Daoy (cell line): ENCODE results near the gene ZDHHC8. TPM values are rescaled to one million over a fixed set of nuclear protein-coding genes. Genes with fewer than 3 reads are reported as not detected.
A peak's percentile ranks its signal among the peaks of the same experiment; 100 is the strongest.
"Not testable (repeated sequence)": the region's sequence is repeated elsewhere in the genome, so short reads cannot be mapped to it uniquely, and the experiment has no call there.

Experiments
- DNase-seq: peaks from one replicate; pipeline ENCODE4 v3.0.0-alpha.2; 2015; ENCODE audit warnings: low read depth
- total RNA-seq: library from RNA; depleted of rRNA; stranded (reverse); fragments of >200 nt; shearing (Covaris generic); gene quantifications from 2 replicates; pipeline ENCODE4 v1.2.3, GENCODE V29; 2014

Gene ZDHHC8
- total RNA-seq, 1 experiment from 2014 or later: 3.3 TPM

DNA sequence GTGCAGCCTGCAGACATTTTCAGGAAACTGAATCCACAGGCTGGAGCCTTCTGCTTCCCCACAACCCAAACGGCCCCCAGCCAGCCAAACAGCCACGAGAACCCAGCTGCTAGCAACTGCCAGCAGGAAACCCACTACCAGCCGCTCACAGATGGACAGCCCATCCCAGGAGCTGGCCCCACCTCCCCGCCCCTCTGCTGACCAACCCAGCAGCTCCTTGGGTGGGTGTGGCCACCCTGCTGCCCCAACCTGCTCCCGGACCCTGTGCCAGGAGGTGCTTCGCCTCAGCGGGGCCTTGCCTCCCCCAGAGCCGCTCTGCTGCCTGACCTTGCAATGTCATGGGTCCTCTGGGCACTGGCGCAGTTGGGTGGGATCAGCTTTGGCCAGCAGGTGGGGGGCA lies 27.5 kb downstream of the ZDHHC8 start:
- no peak for DNase-seq

DNA sequence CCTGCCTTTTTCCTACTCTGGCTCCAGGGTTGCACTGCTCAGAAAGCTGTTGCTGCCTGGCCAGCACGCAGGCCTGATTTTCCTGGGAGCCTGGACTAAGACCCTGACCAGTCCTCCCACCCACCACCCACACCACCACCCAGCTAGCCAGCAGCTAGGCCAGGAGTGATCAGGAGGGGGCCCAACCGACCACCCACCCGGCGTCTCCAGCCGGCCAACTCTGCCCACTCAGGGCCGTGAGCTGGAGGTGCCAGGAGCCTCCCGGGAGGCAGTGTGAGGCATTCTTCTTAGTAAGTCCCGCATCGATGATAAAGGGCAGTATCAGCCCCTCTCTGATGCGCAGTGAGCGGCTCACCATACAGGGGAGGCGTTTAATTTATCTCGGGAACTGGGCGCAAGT lies 27.9 kb downstream of the ZDHHC8 start:
- not testable (repeated sequence) for DNase-seq

DNA sequence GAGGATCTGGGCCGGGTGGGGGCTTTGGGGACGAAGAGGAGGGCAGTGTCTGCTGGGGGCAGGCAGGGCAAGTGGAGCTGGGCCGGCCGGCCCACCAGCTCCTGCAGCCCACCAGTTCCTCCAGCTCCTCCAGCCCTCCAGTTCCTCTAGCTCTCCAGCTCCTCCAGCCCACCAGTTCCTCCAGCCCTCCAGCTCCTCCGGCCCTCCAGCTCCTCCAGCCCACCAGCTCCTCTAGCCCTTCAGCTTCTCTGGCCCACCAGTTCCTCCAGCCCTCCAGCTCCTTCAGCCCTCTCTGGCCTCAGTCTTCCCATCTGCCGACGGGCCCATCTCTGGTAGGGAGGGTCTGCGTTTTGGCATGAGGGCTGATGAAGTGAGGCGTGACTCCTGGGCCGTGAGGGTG lies 28.4 kb downstream of the ZDHHC8 start:
- no peak for DNase-seq

DNA sequence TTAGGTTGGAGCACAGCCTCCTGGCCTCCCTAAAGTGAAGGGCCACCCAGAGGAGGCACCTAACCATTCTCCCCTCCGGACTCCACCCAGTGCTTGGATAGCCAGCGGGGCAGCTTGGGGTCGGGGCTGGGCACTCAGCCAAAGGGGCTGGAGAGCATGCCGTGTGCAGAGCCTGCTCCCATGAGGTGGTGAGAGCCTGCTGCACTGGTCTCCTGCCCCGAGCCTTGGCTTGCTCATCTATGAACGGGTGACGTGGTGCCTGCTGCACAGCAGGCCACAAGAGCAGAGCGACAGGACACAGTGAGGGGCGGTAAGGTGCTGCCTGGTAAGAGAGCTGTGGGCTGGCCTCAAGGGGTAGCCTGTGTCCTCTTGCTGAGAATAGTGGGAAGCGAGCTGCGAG lies 33.3 kb downstream of the ZDHHC8 start:
- DNase-seq: no peak

DNA sequence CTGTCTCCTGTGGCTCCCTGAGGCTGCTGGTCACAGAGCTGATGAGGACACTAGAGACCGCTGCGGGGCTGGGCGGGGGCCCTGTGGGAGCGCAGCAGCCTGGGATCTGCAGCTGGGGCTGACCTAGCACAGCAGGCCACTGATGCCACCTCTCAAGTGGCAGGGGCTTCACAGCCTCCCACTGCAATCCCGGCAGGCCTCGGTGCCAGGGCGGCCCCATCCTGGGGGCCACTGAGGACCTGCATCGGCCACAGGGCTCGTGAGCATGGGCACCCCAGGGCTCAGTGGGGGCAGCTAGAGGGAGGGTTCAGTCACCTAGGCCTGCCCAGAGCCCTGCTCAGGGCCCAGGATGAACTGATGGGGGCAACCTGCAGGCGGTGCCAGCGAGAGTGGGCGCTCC lies 33.8 kb downstream of the ZDHHC8 start:
- DNase-seq: no peak

DNA sequence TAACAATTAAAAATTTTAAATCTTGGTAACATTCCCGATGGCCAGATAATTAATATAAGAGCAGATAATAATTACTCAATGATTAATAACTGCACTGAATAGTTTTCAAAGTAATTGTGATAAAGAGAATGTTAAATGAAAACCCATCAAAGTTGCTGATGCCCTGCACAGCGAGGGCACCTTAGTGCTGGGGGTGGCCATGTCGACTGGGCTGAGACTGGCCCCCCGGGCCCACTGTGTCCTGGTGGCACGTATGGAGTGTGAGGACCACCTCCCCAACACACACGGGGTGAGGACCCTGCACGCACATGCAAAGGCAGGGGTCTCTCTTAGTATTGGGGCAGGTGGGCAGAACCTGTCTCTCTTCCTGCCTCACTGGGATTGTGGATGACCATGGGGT lies 34.3 kb downstream of the ZDHHC8 start:
- no peak for DNase-seq

DNA sequence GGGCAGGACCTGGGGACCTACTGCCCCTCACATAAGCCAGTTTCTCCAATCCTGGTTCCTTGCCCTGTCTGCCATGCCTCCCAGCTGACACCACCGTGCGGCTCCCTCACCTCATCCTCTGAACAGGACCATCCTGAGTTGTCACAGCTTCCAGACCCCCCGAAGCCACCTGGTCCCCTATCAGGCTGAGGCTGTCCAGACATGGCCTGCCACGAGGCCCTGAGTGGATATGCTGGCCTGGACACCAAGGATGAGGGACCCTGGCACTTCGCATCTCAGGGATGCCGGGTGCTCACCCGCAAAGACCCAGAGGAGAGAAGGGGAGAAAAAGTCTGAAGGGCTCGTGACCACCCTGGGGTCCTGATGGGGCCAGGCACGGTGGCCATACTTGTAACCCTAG lies 35.1 kb downstream of the ZDHHC8 start:
- no peak for DNase-seq

DNA sequence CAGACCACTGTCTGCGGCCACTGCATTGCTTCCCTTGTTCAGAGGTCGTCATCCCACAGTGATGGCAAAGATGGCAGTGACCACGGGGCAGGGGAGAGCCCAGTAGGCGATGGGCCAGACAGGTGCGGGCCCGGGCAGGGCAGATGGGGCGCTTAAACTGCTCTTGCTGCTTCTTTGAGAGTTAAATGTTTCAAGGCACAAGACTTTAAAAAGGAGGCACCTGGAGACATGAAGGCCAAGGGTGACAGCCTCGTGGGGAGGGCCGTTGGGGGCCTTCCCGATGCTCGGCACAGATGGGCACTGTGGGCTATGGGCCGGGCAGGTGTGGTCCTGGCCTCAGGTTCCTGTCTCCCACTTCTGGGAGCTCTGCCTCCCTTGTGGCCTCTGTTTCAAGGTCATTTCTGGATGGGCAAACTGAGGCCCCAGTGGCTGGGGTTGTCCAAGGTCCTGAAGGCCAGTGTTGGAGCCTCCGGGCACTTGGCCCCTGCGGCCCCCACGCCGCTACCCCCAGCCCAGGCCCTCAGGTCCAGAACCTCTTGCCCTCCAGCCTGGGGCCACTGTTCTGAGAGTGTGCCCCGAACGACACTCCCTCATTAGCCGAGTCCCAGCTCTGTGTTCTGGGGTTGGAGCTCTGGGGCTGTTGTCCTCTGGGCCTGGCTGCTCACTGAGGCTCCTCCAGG lies 36.2 kb downstream of the ZDHHC8 start:
- no peak for DNase-seq

DNA sequence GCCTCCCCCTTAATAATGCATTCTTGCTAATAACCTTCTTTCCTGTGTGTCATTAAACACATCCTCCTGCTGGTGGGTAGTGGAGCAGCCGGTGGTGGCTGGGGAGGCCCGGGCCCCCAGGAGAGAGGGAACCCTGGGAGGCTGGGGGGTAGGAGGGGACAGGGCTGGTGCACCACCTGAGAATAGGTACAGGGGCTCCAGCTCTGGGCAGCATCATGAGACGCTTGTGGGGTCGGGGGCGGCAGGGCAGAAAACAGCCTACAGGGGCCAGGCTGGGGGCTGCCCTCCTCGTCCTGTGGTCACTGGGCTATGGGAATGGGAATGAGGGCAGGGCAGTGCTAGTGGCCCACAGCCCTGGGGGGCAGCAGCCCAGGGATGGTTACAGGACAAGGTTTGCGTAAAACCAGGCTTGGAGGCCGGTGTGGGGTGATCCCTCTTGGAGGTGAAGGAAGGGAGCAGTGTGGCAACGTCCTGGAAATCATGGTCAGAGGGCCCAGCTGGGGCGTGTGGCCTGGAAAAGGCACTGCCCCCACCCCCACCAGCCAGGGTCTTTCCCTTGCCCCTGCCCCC lies 37.7 kb downstream of the ZDHHC8 start:
- DNase-seq: no peak

DNA sequence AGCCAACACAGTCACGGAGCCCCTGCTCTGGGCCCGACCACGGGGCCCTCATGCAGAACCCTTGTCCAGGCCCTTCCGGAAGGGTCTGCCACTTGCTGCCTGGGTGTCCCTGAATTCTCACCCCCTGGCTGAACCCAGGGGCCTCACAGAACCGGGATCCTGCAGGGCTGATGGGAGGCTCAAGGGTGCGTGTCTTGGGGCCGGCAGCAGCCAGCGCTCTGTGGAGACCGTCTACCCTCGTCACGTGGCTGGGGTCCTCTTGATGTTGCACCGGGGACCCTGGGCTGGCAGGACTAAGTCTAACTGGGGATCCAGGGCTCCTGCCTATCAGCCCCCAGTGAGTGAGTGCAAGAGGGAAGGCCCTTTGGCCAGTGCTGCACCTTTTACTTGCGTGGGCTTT lies 38.6 kb downstream of the ZDHHC8 start:
- no peak for DNase-seq

DNA sequence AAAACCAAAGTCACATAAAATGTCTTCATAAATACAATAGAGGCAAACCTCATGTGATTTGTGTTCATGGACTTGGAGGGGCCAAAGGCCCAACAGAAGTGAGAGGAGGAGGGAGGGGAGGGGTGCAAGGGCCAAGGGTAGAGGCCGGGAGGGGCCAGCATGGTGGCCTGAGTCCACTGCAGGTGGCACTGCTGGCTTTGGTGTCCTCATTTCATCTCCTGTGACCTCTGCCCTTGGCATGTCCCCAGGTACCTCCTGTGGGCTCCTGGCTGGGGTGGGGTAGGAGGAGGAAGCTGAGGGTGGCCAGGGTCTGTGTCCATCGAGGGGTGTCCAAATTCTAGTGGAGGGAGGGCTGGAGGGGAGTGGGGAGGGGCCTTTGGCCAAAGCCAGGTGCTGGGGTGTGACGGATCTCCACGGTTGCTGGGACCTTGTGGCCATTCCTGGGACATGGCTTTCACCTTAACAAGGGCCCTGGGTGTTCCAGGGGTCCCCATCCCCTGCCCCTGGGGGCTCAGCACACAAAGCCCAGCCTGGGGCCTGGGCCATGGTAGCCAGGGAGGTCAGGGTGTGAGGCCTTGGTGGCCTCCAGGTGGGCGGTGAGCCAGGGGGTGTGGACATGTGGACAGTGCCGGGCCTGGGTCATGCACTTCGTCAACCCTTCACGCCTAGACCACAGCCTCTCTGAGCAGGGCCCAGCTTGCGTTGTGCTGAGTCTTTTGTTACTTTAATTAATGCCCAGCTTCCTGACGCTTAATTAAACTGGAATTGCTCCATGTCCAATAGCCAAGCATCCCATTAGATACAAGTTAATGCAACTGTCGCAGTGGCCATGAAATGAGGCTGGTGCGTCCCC lies 39.9 kb downstream of the ZDHHC8 start:
- DNase-seq: no peak

DNA sequence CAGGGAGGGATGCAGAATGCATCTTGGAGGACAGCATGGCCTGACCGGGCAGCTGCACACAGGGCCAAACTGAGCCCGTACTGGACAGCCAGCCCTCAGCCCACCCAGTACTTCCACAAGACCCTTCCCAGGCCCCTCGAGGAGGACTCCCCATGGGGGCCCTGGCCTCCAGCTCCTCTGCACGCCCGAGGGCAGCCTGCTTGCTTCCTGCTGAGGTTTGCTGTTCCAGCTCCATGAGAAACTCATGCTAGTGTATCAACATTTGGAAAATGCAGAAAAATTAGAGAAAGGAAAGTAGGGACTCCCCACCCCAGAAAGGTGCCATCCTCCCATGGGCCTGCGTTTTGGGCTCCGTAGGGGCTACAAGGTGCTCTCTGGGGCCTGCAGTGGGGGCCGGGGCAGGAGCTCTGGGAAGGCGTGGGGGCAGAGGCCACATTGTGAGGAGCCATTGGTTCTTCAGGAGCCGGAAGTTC lies 40.6 kb downstream of the ZDHHC8 start:
- no peak for DNase-seq

DNA sequence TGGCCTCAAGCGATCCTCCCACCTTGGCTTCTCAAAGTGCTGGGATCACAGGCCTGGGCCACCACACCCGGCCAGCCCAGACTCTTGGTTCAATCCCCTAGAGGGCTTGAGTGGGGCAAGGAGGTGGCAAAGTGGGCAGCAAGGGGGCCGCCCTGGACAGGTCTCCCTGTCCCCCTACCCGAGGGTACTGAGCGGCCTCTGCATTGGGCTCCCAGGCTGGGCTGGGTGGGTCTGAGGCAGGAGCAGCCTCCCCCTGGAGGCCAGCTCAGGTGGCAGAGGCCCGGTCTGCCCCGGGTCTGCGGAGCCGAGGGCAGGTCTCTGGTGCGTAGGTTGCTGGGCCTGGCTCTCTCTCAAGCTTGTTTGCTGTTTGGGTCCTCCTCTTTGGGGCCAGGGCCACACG lies 41.6 kb downstream of the ZDHHC8 start:
- no peak for DNase-seq

DNA sequence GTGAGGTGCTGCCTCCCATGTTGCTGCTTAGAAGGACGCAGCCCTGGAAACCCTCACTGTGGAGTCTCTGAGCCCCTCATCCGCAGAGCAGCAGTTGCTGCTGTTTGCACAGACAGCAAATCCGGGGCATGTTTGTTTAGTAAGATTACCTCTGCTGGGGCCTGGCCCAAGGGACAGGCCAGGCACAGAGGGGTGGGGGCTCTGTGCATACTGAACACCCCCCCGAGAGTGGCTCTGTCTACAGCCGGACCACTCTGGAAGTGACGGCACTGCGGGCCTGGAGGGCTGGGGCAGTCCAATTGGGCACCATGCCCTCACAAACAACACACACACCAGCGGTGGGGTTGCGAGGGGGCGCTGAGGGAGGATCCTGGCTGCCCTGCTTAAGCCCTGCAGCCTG lies 42.2 kb downstream of the ZDHHC8 start:
- DNase-seq: no peak

DNA sequence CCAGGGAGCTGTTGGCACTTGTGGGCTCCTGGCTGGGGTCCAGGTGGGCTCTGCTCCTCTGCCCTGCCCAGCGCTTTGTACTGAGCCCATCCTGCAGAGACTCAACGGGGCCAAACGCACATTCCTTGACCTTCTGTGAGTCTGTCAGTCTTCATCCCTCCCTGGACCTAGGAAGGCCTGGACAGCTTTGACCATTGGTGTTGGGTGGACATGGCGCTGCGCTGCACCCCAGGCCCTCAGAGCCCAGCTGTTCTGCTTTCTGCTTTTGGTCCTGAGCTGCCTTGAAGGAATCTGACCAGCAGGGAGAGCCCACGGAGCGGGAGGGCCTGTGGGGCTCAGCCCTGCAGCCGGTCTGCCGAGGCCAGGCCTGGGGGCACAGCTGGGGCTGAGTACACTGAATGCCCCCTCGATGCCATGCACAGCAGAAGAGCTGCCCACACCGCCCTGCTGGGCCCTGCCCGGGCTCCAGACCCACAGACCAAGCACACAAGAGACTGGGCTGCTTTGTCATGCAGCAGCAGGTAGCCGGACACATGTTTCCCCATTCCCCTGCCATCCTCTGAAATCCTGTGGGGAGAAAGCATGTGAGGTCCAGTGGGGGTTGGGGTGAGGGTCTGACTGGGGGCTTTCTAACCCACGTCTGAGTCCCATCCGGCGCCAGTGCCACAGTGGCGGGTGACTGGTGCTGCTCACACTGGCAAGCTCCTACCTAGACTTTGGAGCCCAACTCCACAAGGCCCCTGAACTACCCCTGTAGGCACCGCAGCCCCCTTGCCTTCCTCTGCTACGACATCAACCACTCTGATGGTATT lies 43.4 kb downstream of the ZDHHC8 start:
- DNase-seq: peak; percentile 33

DNA sequence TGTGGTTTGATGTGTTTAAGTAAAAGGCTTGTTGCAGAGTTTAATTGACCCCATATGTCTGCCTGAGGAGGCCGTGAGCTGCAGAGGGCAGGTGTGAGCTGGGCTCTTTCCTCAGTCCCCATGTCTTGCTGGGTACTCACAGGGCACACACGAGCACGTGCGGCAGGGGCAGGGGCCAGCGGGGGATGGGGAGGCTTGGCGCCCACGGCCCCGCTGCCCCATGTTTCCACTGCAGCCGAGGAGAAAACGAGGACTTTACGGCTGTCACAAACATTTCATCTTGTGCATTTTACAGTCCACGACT lies 43.9 kb downstream of the ZDHHC8 start:
- DNase-seq: no peak

DNA sequence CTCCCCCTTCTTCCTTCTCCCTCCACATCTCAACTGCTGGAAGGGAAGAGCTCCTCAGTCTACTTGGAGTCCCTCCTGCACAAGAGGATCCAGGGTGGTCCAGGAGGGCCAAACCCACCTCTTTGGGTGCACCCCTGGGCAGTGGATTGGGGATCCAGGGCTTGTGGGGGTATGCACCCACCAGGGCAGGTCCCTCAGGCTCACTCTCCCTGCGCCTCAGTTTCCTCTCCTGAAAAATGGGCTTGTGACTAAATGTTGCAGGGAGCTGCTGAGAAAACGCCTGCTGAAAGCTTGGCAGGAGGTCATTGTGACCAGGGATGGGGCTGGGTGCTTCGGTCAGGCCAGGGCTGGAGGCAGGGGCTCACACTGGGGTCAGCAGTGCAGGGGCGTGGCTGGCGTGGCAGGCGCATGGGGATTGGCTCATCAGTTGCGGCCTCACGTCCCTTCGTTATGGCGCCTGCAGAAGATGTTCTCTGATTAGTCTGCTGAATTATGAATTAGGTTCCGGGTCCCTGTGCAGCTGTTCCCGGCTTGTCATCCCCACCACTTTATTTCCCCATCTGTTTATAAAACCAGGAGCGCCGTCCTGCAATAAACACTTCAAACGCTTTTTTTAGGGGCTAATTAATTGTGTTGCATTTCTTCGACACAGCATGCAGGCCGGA lies 44.9 kb downstream of the ZDHHC8 start:
- DNase-seq: no peak

DNA sequence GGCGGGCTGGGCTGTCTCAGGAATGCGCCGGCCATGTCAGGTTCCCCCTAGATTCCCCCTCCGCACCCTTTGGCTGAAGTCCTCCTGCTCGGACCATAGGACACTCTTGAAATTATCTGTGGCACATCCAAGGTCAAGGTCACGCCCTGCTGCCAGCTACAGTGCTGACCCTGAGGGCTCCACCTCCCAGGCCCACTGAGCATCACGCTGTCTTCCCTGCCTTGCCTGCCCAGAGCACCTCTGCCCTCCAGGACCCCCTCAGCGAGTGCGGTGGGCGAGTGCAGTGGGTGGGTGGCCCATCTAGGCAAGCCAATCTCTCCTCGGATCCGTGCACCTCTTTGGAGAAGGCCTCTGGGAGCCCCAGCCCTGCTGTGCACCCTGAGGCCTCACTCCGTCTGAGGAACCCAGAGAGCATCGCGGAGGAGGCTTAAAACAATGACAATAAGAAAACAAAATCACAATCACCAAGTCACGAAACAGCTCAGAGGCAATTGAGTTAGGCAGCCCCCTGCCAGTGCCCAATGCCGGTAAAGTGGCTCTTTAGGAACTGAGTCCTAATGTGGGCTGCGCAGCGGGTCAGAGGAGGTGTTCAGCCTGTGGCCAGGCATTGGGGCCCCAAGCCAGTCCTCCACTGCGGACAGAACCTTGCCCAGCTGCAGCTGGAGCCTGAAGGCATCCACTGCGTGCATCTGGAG lies 45.8 kb downstream of the ZDHHC8 start:
- no peak for DNase-seq

DNA sequence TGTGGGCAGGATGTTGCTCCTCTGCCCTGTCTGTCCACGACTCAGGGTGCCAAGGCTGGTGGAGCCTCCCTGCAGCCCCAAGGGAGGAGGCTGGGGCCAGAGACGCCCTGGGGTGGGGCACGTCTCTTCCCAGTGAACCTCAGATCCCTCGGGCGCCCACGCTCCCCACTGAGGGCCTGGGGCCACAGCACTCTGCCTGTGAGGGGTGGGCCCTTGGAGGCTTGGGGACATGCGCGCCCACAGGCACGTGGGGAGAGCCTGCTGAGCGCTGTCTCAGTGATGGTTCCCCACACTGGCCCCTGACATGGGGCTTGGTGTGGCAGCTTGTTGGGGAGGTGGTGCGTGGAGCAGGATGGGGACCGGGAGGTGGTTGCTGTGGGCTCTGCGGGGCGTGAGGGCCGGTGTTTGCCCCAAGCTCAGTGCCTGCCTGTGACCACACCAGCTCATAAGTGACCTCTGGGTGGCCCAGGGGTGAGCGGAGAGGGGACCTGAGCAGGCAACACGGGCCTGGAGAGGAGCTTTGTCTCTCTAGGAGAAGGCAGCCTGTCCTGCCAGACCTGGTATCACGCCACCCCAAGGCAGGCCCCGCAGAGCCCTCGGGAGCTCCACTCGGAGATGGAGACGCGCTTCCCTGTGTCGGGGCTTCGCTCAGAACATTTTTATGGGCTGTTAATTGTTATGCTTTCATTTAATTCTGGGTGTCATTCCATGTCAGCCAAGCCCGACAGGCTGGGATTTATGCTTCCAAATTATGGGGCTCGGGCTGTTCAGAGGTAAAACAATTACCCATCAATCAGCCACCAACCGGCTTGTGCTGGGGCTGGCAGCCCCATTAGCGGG lies 46.7 kb downstream of the ZDHHC8 start:
- DNase-seq: no peak

DNA sequence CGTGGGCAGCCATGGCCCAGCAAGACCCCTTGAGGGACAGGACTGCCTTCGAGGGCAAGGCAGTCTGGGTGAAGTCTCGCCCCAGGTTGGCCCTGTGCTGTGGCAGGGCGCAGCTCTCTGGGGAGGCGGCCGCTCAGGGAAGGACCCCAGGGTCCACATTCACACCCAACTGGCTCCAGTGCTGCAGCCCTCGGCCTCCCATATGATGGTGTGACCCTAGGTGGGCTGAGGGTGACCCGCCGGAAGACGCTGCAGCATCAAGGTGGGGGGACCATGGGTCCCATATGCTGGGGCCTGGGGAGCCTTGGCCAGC lies 47.3 kb downstream of the ZDHHC8 start:
- no peak for DNase-seq
